Measurements from ENCODE around the gene GLE1. TPM values are rescaled to one million over a fixed set of nuclear protein-coding genes. Genes with fewer than 3 reads are reported as not detected.
"Not testable (repeated sequence)": the region's sequence is repeated elsewhere in the genome, so short reads cannot be mapped to it uniquely, and the experiment has no call there.

GLE1 gene
- polyA plus RNA-seq, 3 donors, result 16.0 to 31.2 (median 22.2) TPM

- Mint-ChIP-seq H3K9me3 (peaks cover 0 to 3% (median 0%) of the 10 kb centered on the region in 7 donors), H3K36me3 (peaks cover 46 to 68% of the 10 kb centered on the region in 2 donors), H3K27ac (peak overlapping the region in 3 of 7 donors; percentile 13 to 76 (median 73)), H3K4me1 (peaks cover 7% of the 10 kb centered on the region), H3K27me3 (ENCODE audit: low read depth in 3 of 3) (peaks cover 0 to 1% (median 0%) of the 10 kb centered on the region in 3 donors), H3K4me3 (no peak overlapping the region)
- H3K79me2 ChIP-seq (ENCODE audit: insufficient read depth, low read length), result peaks cover 4% of the 10 kb centered on the region
- H3K9ac ChIP-seq (ENCODE audit: insufficient read depth, low read length, poor library complexity, severe bottlenecking), result no peak overlapping the region
- no peak overlapping the region for H3K4me2 ChIP-seq (replicated peaks; ENCODE audit: extremely low read depth, low read length, poor library complexity, severe bottlenecking)
- TF ChIP-seq CTCF (IDR thresholded peaks at IDR 0.05), result no peak
- H3K36me3 ChIP-seq (replicated peaks in 1 of 2; ENCODE audit: control insufficient read depth in 1 of 2, insufficient read depth in 2 of 2, low read length in 2 of 2), result peaks cover 55 to 67% of the 10 kb centered on the region in 2 donors
- DNase-seq, result no peak
- no peak overlapping the region for H3K4me3 ChIP-seq (replicated peaks in 1 of 3; ENCODE audit: low read depth in 2 of 3, low read length in 3 of 3)
- H3K27me3 ChIP-seq (ENCODE audit: control insufficient read depth in 2 of 2, insufficient read depth in 2 of 2, low read length in 2 of 2), result no peaks in the 10 kb centered on the region
- no peak overlapping the region for H2AFZ ChIP-seq (ENCODE audit: insufficient read depth, low read depth, low read length, poor library complexity, severe bottlenecking)
- intact Hi-C loops (cut with micrococcal nuclease), result no loop called here
- no peaks in the 10 kb centered on the region for H4K20me1 ChIP-seq (ENCODE audit: insufficient read depth, low read length)
- H3K27ac ChIP-seq (ENCODE audit: low read depth in 1 of 2, low read length in 2 of 2), result no peak overlapping the region
- no peaks in the 10 kb centered on the region for H3K9me3 ChIP-seq (replicated peaks in 1 of 2; ENCODE audit: control insufficient read depth in 1 of 2, insufficient read depth in 1 of 2, low read length in 2 of 2)
- H3K4me1 ChIP-seq (ENCODE audit: control insufficient read depth in 1 of 2, insufficient read depth in 2 of 2, low read length in 2 of 2), result peaks cover 5 to 8% of the 10 kb centered on the region in 2 donors
- WGBS (ENCODE audit: insufficient coverage), result 92% methylated on average over 15 of the region's 15 CpGs
Measured at GRCh38 chr9:128499920-128500319, 4.6 kb upstream of the GLE1 start.

GRCh38 chr9:128503415-128503825 is 1.1 kb upstream of the GLE1 start:
- Histone ChIP-seq H3K79me2 (ENCODE audit: insufficient read depth, low read length) (peaks cover 33% of the 10 kb centered on the region), H4K20me1 (ENCODE audit: insufficient read depth, low read length) (peaks cover 14% of the 10 kb centered on the region), H3K9ac (ENCODE audit: insufficient read depth, low read length, poor library complexity, severe bottlenecking) (peak overlapping the region; percentile 93), H3K4me1 (ENCODE audit: control insufficient read depth in 1 of 2, insufficient read depth in 2 of 2, low read length in 2 of 2) (peaks cover 17 to 20% of the 10 kb centered on the region in 2 donors), H3K36me3 (replicated peaks in 1 of 2; ENCODE audit: control insufficient read depth in 1 of 2, insufficient read depth in 2 of 2, low read length in 2 of 2) (peaks cover 31 to 36% of the 10 kb centered on the region in 2 donors), H2AFZ (ENCODE audit: insufficient read depth, low read depth, low read length, poor library complexity, severe bottlenecking) (peak overlapping the region; percentile 90)
- Mint-ChIP-seq H3K36me3 (peaks cover 28 to 42% of the 10 kb centered on the region in 2 donors), H3K4me1 (peaks cover 15% of the 10 kb centered on the region)
- 83% methylated on average over 13 of the region's 14 CpGs for WGBS (ENCODE audit: insufficient coverage)
- H3K4me3 ChIP-seq (replicated peaks in 1 of 3; ENCODE audit: low read depth in 2 of 3, low read length in 3 of 3); H3K27ac ChIP-seq (ENCODE audit: low read depth in 1 of 2, low read length in 2 of 2); H3K27me3 Mint-ChIP-seq (ENCODE audit: low read depth in 3 of 3); H3K27ac Mint-ChIP-seq; H3K4me2 ChIP-seq (replicated peaks; ENCODE audit: extremely low read depth, low read length, poor library complexity, severe bottlenecking); H3K4me3 Mint-ChIP-seq; intact Hi-C loops (cut with micrococcal nuclease); H3K9me3 Mint-ChIP-seq; H3K27me3 ChIP-seq (ENCODE audit: control insufficient read depth in 2 of 2, insufficient read depth in 2 of 2, low read length in 2 of 2); H3K9me3 ChIP-seq (replicated peaks in 1 of 2; ENCODE audit: control insufficient read depth in 1 of 2, insufficient read depth in 1 of 2, low read length in 2 of 2); DNase-seq: not testable (repeated sequence)

Data from CD14-positive monocyte (primary cell).